Neuronal stem cell (in vitro differentiated cells): ENCODE data around the gene SCRN2.

Experiments used
- DNase-seq: peaks from one replicate; pipeline ENCODE4 v3.0.0-alpha.2; 2013; ENCODE audit warnings: low spot score
- H2AFZ ChIP-seq: one replicate; pipeline ENCODE4 v1.6.1; 2013; ENCODE audit warnings: mild to moderate bottlenecking, low read length, inconsistent platforms
- H2AK5ac ChIP-seq: 2 replicates; pipeline ENCODE4 v1.6.1; 2013; ENCODE audit warnings: low read depth, mild to moderate bottlenecking, inconsistent platforms, low read length, moderate library complexity, mixed read lengths
- H2BK120ac ChIP-seq: 2 replicates; pipeline ENCODE4 v1.6.1; 2013; ENCODE audit warnings: low read depth, mild to moderate bottlenecking, inconsistent platforms, low read length, moderate library complexity, mixed read lengths
- H2BK12ac ChIP-seq: one replicate; pipeline ENCODE4 v1.6.1; 2013; ENCODE audit warnings: low read length, inconsistent platforms
- H2BK15ac ChIP-seq: 2 replicates; pipeline ENCODE4 v1.6.1; 2013; ENCODE audit warnings: mild to moderate bottlenecking, low read length, inconsistent platforms, mixed read lengths
- H2BK5ac ChIP-seq: one replicate; pipeline ENCODE4 v1.6.1; 2013; ENCODE audit warnings: inconsistent platforms, mild to moderate bottlenecking, low read length, moderate library complexity
- H3K14ac ChIP-seq: one replicate; pipeline ENCODE4 v1.6.1; 2013; ENCODE audit warnings: low read length, inconsistent platforms
- H3K18ac ChIP-seq: 2 replicates; pipeline ENCODE4 v1.6.1; 2013; ENCODE audit warnings: low read length, inconsistent platforms
- H3K23ac ChIP-seq: 2 replicates; pipeline ENCODE4 v1.6.1; 2013; ENCODE audit warnings: low read depth, mild to moderate bottlenecking, mixed read lengths, low read length, inconsistent platforms; ENCODE audit not compliant: poor library complexity
- H3K27ac ChIP-seq: replicated peaks from 3 replicates; pipeline ENCODE4 v1.5.1; 2013; ENCODE audit warnings: low read length, inconsistent platforms
- H3K27me3 ChIP-seq, 3 experiments: 2 replicates each; pipeline ENCODE4 v1.6.1; 2013; ENCODE audit warnings: low read length in 3 of 3, mild to moderate bottlenecking in 2 of 3, inconsistent platforms in 1 of 3, low read depth in 1 of 3, mixed read lengths in 1 of 3, moderate library complexity in 1 of 3; ENCODE audit not compliant: control insufficient read depth in 3 of 3, insufficient read depth in 3 of 3
- H3K36me3 ChIP-seq, 2 donors: replicated peaks in 1 of 2; 2 replicates each; pipeline ENCODE4 v1.6.1; 2013; ENCODE audit warnings: low read length in 2 of 2; ENCODE audit not compliant: control insufficient read depth in 2 of 2, insufficient read depth in 2 of 2
- H3K4ac ChIP-seq: 2 replicates; pipeline ENCODE4 v1.6.1; 2013; ENCODE audit warnings: inconsistent platforms, mild to moderate bottlenecking, low read length, moderate library complexity
- H3K4me1 ChIP-seq, 2 donors: 1 replicate in 1 of 2; 2 replicates in 1 of 2; pipeline ENCODE4 v1.6.1; 2013; ENCODE audit warnings: low read length in 2 of 2, low read depth in 1 of 2; ENCODE audit not compliant: control insufficient read depth in 2 of 2, insufficient read depth in 1 of 2
- H3K4me2 ChIP-seq: one replicate; pipeline ENCODE4 v1.6.1; 2013; ENCODE audit warnings: mild to moderate bottlenecking, low read length, inconsistent platforms; ENCODE audit not compliant: insufficient read depth, poor library complexity, severe bottlenecking
- H3K4me3 ChIP-seq, 2 donors: 2 replicates each; pipeline ENCODE4 v1.5.1; 2013; ENCODE audit warnings: low read length in 2 of 2, mild to moderate bottlenecking in 2 of 2, inconsistent platforms in 1 of 2, moderate library complexity in 1 of 2
- H3K79me1 ChIP-seq: one replicate; pipeline ENCODE4 v1.6.1; 2013; ENCODE audit warnings: low read depth, mild to moderate bottlenecking, inconsistent platforms, low read length, moderate library complexity
- H3K9ac ChIP-seq: one replicate; pipeline ENCODE4 v1.6.1; 2013; ENCODE audit warnings: mild to moderate bottlenecking, low read depth, low read length, inconsistent platforms; ENCODE audit not compliant: poor library complexity
- H3K9me3 ChIP-seq, 2 donors: replicated peaks in 1 of 2; 2 replicates each; pipeline versions ENCODE3 to v1.6.1; 2013; ENCODE audit warnings: low read length in 2 of 2, mild to moderate bottlenecking in 2 of 2, inconsistent platforms in 1 of 2, low read depth in 1 of 2, mixed read lengths in 1 of 2, moderate library complexity in 1 of 2; ENCODE audit not compliant: control insufficient read depth in 2 of 2, insufficient read depth in 1 of 2
- H4K8ac ChIP-seq: one replicate; pipeline ENCODE4 v1.6.1; 2013; ENCODE audit warnings: low read depth, mild to moderate bottlenecking, inconsistent platforms, low read length, moderate library complexity
- H4K91ac ChIP-seq: one replicate; pipeline ENCODE4 v1.6.1; 2013; ENCODE audit warnings: low read length, low read depth, mild to moderate bottlenecking, inconsistent platforms; ENCODE audit not compliant: poor library complexity
- WGBS, 2 donors: extraction: QIAGEN DNeasy Blood & Tissue Kit; methylation state at CpG; one replicate each; pipeline ENCODE4 v1.1.7; 2013; ENCODE audit warnings: missing lambda C conversion rate in 2 of 2, mixed read lengths in 1 of 2; ENCODE audit not compliant: insufficient read length in 2 of 2, insufficient replicate concordance in 1 of 2; ENCODE audit errors: extremely low coverage in 2 of 2; 5-methylcytosine and 5-hydroxymethylcytosine counted together

Gene SCRN2

DNA sequence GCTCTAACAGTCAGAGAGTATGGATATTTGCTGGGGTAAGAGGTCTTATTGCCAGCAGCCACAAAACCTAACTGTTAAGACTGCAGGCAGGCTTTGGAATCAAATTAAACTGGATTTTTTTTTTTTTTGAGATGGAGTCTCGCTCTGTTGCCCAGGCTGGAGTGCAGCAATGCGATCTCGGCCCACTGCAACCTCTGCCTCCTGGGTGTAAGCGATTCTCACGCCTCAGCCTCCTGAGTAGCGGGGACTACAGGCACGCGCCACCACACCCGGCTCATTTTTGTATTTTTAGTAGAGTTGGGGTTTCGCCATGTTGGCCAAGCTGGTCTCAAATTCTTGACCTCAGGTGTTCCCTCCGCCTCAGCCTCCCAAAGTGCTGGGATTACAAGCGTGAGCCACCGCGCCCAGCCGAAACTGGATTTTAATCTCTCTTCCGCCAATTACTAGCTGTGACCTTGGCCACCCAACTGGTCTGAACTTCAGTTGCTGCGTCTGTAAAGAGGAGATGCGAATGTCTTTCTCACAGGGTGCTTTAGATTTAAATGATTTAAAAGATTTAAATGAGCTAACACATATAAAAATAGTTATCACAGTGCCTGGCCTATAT is 10.6 kb downstream of the SCRN2 start:
- no peak for DNase-seq
- Histone ChIP-seq H3K27ac (no peak overlapping the region), H3K14ac (no peak overlapping the region), H3K36me3 (peaks cover 20 to 38% of the 10 kb centered on the region in 2 donors), H3K79me1 (peaks cover 1% of the 10 kb centered on the region), H2BK120ac (no peak overlapping the region), H4K8ac (no peak overlapping the region), H2BK5ac (no peak overlapping the region), H2BK15ac (no peak overlapping the region), H3K9ac (no peak overlapping the region), H4K91ac (no peak overlapping the region), H3K27me3 (no peaks in the 10 kb centered on the region), H3K9me3 (no peaks in the 10 kb centered on the region), H2BK12ac (no peak overlapping the region), H3K4ac (no peak overlapping the region), H2AFZ (no peak overlapping the region), H3K4me3 (peak overlapping the region; percentile 59 to 85), H3K23ac (no peak overlapping the region), H3K4me1 (peaks cover 5% of the 10 kb centered on the region in 2 donors), H3K4me2 (peak overlapping the region; percentile 63), H3K18ac (no peak overlapping the region), H2AK5ac (no peak overlapping the region)
- WGBS, 2 donors: no CpG with 5 or more reads among the region's 18 CpGs

DNA sequence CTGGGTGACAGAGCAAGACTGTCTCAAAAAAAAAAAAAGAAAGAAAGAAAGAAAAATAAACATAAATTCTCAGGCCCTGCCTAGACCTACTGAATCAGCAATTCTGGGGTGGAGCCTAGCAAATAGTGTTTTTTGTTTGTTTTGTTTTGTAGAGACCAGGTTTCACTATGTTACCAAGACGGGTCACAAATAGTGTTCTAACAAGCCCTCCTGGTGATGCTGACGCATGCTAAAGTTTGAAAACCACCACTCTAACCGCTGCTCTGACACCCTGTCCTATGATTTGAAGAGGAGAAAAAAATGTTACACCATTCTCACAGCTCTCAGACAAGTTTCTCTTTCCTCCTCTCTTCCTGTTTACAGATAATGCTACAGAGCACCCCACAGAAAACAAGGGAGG is 11.2 kb downstream of the SCRN2 start:
- H3K14ac ChIP-seq: no peak overlapping the region

DNA sequence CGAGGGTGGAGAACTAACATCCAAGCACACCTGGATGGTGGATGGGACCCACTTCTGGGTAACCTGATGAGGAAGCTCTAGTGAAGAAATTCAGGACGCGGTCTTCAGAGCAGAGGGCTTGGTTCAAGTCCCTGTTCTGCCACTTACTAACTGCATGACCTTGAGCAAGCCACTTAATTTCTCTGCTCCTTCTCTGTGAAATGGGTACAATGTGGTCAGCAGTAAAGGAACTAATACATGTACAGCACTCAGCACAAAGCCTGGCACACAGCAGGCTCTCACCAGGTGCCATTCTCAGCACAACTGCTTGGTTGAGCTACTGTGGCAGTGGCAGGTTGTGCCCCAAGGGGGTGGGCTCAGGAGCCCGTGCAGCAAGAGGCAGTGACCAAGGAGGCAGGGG is 17.6 kb downstream of the SCRN2 start:
- peaks cover 7 to 9% of the 10 kb centered on the region in 2 donors for H3K4me1 ChIP-seq
- H3K14ac ChIP-seq: no peak overlapping the region
- no peak overlapping the region for H2BK12ac ChIP-seq
- no CpG with 5 or more reads among the region's 4 CpGs for WGBS, 2 donors
- H4K8ac ChIP-seq: no peak overlapping the region
- peaks cover 4% of the 10 kb centered on the region for H3K79me1 ChIP-seq
- H2AFZ ChIP-seq: no peak overlapping the region
- H3K18ac ChIP-seq: no peak overlapping the region
- H3K9me3 ChIP-seq: no peaks in the 10 kb centered on the region
- H3K36me3 ChIP-seq: peaks cover 32 to 43% of the 10 kb centered on the region in 2 donors
- no peak overlapping the region for H4K91ac ChIP-seq
- no peak overlapping the region for H3K4me3 ChIP-seq
- H3K23ac ChIP-seq: no peak overlapping the region
- no peak overlapping the region for H2BK5ac ChIP-seq
- H3K4me2 ChIP-seq: no peak overlapping the region
- H2BK120ac ChIP-seq: no peak overlapping the region
- H3K27me3 ChIP-seq: no peaks in the 10 kb centered on the region
- H2AK5ac ChIP-seq: no peak overlapping the region
- no peak overlapping the region for H3K9ac ChIP-seq
- no peak overlapping the region for H2BK15ac ChIP-seq
- DNase-seq: no peak
- H3K4ac ChIP-seq: no peak overlapping the region
- H3K27ac ChIP-seq: no peak overlapping the region

More for the DNA sequence above, 11.2 kb downstream of the SCRN2 start:
- Histone ChIP-seq H2BK12ac (no peak overlapping the region), H3K9ac (no peak overlapping the region), H3K4me3 (no peak overlapping the region), H2AK5ac (no peak overlapping the region), H4K8ac (no peak overlapping the region), H3K23ac (no peak overlapping the region), H4K91ac (no peak overlapping the region), H3K9me3 (no peaks in the 10 kb centered on the region), H3K4me2 (no peak overlapping the region), H3K79me1 (peaks cover 1% of the 10 kb centered on the region), H2BK15ac (no peak overlapping the region), H3K27me3 (no peaks in the 10 kb centered on the region), H3K18ac (no peak overlapping the region), H2BK5ac (no peak overlapping the region), H3K4me1 (peaks cover 5% of the 10 kb centered on the region in 2 donors), H2BK120ac (no peak overlapping the region), H3K27ac (no peak overlapping the region), H3K36me3 (peaks cover 21 to 38% of the 10 kb centered on the region in 2 donors), H3K4ac (no peak overlapping the region), H2AFZ (no peak overlapping the region)
- no peak for DNase-seq
- no CpG with 5 or more reads among the region's 3 CpGs for WGBS, 2 donors

DNA sequence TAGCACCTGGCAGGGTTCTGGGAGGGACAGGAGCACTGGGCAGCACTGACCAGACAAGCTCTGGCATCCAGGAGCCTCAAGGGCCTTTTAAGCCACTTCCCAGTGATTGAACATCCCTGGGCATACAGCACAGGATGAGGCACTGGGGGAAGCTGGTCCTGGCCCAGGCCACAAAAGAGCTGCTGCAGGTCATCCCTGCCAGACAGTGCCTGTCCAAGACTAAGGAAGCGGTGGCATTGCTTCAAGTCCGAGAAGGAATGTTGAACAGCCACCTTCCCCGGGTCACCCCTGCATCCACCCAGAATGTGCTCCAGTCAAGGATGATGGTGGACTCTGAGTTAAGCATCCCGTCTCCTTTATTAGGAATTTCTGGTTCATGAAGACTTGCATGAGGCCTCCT is 18.3 kb downstream of the SCRN2 start:
- no CpG with 5 or more reads among the region's 4 CpGs for WGBS, 2 donors

More for the DNA sequence above, 18.3 kb downstream of the SCRN2 start:
- Histone ChIP-seq H3K27me3 (no peaks in the 10 kb centered on the region), H4K8ac (no peak overlapping the region), H2BK15ac (no peak overlapping the region), H3K27ac (no peak overlapping the region), H2BK120ac (no peak overlapping the region), H2AK5ac (no peak overlapping the region), H2BK12ac (no peak overlapping the region), H3K4me2 (no peak overlapping the region), H2BK5ac (no peak overlapping the region), H2AFZ (no peak overlapping the region), H3K4ac (no peak overlapping the region), H3K36me3 (peaks cover 28 to 37% of the 10 kb centered on the region in 2 donors), H4K91ac (no peak overlapping the region), H3K14ac (no peak overlapping the region), H3K23ac (no peak overlapping the region), H3K4me1 (peaks cover 7 to 9% of the 10 kb centered on the region in 2 donors), H3K4me3 (no peak overlapping the region), H3K9ac (no peak overlapping the region), H3K18ac (no peak overlapping the region), H3K79me1 (peaks cover 4% of the 10 kb centered on the region), H3K9me3 (no peaks in the 10 kb centered on the region)
- DNase-seq: no peak
